Measurements from ENCODE around the gene STIMATE.

DNA sequence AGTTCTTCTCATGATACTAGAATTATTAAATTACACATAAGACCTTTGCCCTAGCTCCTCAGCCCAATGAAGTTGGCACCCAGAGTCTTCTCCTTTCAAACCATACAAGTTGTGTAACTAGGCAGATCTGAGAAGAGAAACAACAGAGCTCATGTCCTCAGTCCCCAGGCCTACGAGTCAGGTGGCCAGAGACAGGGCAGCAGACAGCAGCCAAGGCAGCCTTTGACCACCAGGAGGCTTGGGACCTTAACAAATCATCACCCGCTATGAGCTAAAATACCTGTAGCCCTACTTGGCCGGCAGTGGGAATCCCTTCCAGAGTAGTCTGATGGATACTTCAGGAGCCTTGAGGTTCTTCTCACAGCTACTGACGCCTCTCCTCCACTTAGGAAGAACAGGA lies 18.3 kb downstream of the STIMATE start:
- TF ChIP-seq, protein P1, sequence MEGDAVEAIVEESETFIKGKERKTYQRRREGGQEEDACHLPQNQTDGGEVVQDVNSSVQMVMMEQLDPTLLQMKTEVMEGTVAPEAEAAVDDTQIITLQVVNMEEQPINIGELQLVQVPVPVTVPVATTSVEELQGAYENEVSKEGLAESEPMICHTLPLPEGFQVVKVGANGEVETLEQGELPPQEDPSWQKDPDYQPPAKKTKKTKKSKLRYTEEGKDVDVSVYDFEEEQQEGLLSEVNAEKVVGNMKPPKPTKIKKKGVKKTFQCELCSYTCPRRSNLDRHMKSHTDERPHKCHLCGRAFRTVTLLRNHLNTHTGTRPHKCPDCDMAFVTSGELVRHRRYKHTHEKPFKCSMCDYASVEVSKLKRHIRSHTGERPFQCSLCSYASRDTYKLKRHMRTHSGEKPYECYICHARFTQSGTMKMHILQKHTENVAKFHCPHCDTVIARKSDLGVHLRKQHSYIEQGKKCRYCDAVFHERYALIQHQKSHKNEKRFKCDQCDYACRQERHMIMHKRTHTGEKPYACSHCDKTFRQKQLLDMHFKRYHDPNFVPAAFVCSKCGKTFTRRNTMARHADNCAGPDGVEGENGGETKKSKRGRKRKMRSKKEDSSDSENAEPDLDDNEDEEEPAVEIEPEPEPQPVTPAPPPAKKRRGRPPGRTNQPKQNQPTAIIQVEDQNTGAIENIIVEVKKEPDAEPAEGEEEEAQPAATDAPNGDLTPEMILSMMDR (IDR thresholded peaks at IDR 0.05): peak; percentile 11
- no peak for TF ChIP-seq EZH2phosphoT487 (IDR thresholded peaks at IDR 0.05)

Data from neural progenitor cell (in vitro differentiated cells).